Measurements from ENCODE around the gene CYB5R4. TPM values are rescaled to one million over a fixed set of nuclear protein-coding genes. Genes with fewer than 3 reads are reported as not detected.
"Not testable (repeated sequence)": the region's sequence is repeated elsewhere in the genome, so short reads cannot be mapped to it uniquely, and the experiment has no call there.

CYB5R4 gene
- total RNA-seq, 2 experiments from 2014 or later, result 26.9 to 27.0 TPM

GRCh38 chr6:83904395-83904794, 44.9 kb downstream of the CYB5R4 start:
- Mint-ChIP-seq H3K9me3 (peaks cover 45% of the 10 kb centered on the region), H3K27ac (no peak overlapping the region), H3K36me3 (ENCODE audit: low read depth) (peaks cover 57% of the 10 kb centered on the region), H3K4me3 (no peak overlapping the region), H3K4me1 (ENCODE audit: low read depth) (peaks cover 33% of the 10 kb centered on the region), H3K27me3 (no peaks in the 10 kb centered on the region)
- CTCF ChIA-PET, result no interaction called here
- POLR2A ChIA-PET, result no interaction called here
- no peak for TF ChIP-seq CTCF (IDR thresholded peaks at IDR 0.05)
- DNase-seq (no peak), ATAC-seq (no peak)
- intact Hi-C loops (cut with micrococcal nuclease), result no loop called here

- peaks cover 38% of the 10 kb centered on the region for H3K4me1 Mint-ChIP-seq (ENCODE audit: low read depth)
- TF ChIP-seq CTCF (IDR thresholded peaks at IDR 0.05), result no peak
- no peak overlapping the region for H3K4me3 Mint-ChIP-seq
- intact Hi-C loops (cut with micrococcal nuclease), result no loop called here
- H3K27ac Mint-ChIP-seq, result no peak overlapping the region
- ATAC-seq, result no peak
- ChIA-PET CTCF (interaction anchor here (1.2 kb wide), 1 partner anchor 15 kb away, joined by 3 read pairs; no protein-coding TSS in a partner anchor), POLR2A (no interaction called here)
- no peak for DNase-seq
- H3K36me3 Mint-ChIP-seq (ENCODE audit: low read depth), result peaks cover 58% of the 10 kb centered on the region
- H3K27me3 Mint-ChIP-seq, result no peaks in the 10 kb centered on the region
- H3K9me3 Mint-ChIP-seq, result peaks cover 44% of the 10 kb centered on the region
Measured at GRCh38 chr6:83905648-83906047, 46.2 kb downstream of the CYB5R4 start.

- H3K27ac Mint-ChIP-seq; DNase-seq; intact Hi-C loops (cut with micrococcal nuclease); ATAC-seq; POLR2A ChIA-PET; H3K27me3 Mint-ChIP-seq; H3K4me3 Mint-ChIP-seq: not testable (repeated sequence)
- CTCF ChIA-PET, result interaction anchor here (1.0 kb wide), 1 partner anchor 33 kb away, joined by 4 read pairs; no protein-coding TSS in a partner anchor
- Mint-ChIP-seq H3K9me3 (peaks cover 28% of the 10 kb centered on the region), H3K4me1 (ENCODE audit: low read depth) (peaks cover 23% of the 10 kb centered on the region), H3K36me3 (ENCODE audit: low read depth) (peaks cover 40% of the 10 kb centered on the region)
Measured at GRCh38 chr6:83907623-83908390, 48.3 kb downstream of the CYB5R4 start.

GRCh38 chr6:83908813-83909212, 49.3 kb downstream of the CYB5R4 start:
- Mint-ChIP-seq H3K4me1 (ENCODE audit: low read depth) (peaks cover 19% of the 10 kb centered on the region), H3K4me3 (no peak overlapping the region), H3K27me3 (no peaks in the 10 kb centered on the region), H3K27ac (no peak overlapping the region), H3K36me3 (ENCODE audit: low read depth) (peaks cover 32% of the 10 kb centered on the region), H3K9me3 (peaks cover 19% of the 10 kb centered on the region)
- no peak for ATAC-seq
- CTCF ChIA-PET, result no interaction called here
- no peak for DNase-seq
- intact Hi-C loops (cut with micrococcal nuclease), result no loop called here
- POLR2A ChIA-PET, result no interaction called here
- no peak for TF ChIP-seq CTCF (IDR thresholded peaks at IDR 0.05)

- no peak overlapping the region for H3K4me3 Mint-ChIP-seq
- peaks cover 3% of the 10 kb centered on the region for H3K9me3 Mint-ChIP-seq
Measured at GRCh38 chr6:83911278-83911677, 51.8 kb downstream of the CYB5R4 start.

More at GRCh38 chr6:83911278-83911677, 51.8 kb downstream of the CYB5R4 start:
- DNase-seq (no peak), ATAC-seq (no peak)
- Mint-ChIP-seq H3K27ac (no peak overlapping the region), H3K27me3 (no peaks in the 10 kb centered on the region), H3K4me1 (ENCODE audit: low read depth) (peaks cover 17% of the 10 kb centered on the region), H3K36me3 (ENCODE audit: low read depth) (peaks cover 24% of the 10 kb centered on the region)
- ChIA-PET POLR2A (no interaction called here), CTCF (no interaction called here)
- intact Hi-C loops (cut with micrococcal nuclease), result no loop called here
- TF ChIP-seq CTCF (IDR thresholded peaks at IDR 0.05), result no peak
